Stimulated activated CD4-positive, alpha-beta T cell treated with anti-CD3 and anti-CD28 coated beads, Interleukin-4, amount 100 ng/mL, for 4 hours (primary cell): Measurements from ENCODE around the gene ZNF511.

Experiments used
- DNase-seq, 2 experiments: peaks; one replicate each; pipeline ENCODE4 v3.0.0-alpha.2; 2020

The ZNF511 gene

DNA sequence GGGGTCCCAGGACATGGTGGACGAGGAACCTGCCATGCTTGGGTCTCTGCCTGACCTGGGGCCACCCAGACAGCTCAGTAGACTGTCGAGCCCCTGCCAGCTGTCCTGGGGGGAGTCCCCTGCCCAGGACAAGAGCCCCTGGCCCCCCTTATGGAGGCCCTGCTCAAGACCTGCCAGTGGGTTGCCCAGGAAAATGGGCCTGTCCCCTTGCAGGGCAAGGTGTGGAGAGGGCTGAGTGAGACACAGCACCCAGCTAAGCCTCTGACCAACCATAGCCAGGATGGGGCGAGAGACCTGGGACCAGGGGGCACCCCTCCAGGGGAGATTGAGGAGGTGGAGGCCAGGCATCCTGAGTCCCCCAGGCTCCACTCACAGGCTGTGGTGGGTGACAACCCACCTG, 47.3 kb downstream of the ZNF511 start:
- no peak for DNase-seq

DNA sequence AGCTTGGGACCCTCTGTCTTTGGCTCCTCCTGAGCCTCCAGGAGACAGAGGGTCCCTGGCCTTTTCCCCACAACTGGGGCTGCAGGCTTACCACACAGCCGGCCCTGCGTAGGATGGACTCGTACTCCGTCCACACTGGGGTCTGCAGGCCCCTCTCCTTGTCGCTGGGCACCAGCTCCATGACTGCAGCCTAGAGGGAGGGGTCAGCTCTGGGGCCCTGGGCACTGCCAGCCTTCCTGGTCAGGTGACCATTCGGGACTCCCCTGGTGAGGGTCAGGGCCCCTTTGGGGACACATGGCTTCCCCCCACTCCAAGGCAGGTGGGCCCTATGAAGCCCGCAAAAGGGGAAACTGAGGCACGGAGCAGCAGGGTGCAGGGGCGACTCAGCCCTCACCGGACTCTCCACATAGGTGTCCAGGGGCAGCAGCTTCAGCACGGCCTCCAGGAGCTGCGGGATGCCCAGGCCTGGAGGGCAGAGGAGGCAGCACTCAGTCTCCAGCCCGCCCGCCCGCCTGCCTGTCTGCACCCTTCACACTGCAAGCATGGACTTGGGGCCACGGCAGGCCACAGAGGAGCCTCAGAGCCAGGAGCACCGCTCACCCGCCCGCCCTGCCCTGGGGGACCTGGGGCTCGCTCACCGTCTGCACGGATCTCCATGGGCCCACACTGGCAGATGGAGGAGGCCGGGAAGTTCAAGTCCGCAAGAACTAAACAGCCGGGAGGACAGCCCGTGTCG, 48.0 kb downstream of the ZNF511 start:
- no peak for DNase-seq

DNA sequence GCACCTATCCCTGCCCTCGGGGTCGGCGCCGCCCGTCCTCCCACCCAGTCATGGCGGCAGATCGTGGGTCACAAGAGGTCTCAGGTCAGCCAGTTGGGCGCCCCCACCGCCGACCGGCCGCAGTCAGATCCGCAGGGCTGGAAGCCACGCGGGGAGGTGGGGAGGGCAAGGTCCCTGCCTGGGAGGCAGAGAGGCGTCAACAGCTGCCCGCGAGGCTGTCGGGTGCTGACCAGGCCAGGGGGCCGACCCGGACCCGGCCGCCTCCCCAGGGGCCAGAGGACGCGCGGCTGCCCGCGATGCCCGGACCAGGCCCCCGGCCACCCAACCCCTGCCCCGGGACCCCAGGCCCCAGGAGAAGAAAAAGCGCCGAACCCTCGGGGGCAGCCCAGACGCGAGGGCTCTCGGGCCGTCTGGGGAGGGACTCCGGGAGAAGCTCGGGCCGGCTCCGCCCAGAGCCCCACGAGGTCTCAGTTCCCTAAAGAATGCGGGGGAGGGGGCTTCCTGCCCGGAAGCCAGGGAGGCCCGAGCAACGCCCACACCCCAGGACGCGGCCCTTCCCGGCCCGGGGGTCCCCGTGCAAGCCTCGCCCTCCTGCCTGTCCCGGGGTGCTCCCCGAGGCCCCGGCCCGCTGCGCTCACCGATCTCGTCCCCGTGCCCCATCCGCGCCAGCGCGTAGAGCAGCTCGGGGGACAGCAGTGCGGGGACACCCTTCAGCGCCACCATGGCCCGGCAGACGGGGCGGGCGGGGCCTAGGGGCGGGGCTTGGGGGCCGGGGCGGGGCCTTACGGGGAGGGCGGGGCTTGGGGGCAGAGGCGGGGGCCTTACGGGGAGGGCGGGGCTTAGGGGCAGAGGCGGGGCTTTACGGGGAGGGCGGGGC, 48.8 kb downstream of the ZNF511 start, which contains the start of gene FUOM:
Gene FUOM, minus strand, starts transcription at position 735 of the 877 bp plus-strand sequence. Its CDS starts 12 bp downstream, at position 723.
- DNase-seq, result peak; percentile 70 to 76

DNA sequence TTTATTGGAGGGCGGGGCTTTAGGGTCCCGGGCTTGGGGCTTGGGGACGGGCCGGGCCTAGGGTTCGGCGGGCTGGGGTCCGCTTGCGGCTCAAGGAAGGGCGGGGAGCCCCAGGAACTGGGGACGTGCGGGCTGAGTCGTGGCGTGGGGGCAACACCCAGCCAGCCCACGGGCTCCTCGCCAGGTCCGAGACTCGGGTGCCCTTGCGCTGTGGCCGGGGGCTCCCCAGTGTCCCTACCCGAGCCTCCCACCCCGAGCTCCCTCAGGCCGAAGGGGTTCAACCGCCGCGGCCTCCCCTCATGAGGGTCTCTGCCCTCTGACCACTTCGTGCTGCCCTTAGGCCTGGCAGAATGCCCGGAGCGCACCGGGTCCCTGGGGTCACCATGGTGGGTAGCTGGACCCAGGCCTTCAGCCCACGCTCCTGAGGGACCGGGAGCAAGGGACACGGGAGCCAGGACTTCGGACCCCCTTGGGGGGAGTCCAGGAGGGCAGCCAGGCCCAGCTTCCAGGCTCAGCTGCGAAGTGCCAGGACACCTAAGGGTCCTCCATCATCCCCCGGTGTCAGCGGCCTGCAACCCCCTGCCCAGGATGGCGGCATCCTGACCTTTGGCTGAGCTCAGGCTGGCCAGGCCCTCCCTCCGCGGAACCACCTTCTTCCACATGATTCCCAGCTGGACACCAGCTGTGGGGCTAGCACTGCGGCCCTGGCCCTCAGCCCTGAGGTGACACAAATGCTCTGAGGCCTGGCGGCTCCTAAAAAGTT, 49.6 kb downstream of the ZNF511 start:
- no peak for DNase-seq

DNA sequence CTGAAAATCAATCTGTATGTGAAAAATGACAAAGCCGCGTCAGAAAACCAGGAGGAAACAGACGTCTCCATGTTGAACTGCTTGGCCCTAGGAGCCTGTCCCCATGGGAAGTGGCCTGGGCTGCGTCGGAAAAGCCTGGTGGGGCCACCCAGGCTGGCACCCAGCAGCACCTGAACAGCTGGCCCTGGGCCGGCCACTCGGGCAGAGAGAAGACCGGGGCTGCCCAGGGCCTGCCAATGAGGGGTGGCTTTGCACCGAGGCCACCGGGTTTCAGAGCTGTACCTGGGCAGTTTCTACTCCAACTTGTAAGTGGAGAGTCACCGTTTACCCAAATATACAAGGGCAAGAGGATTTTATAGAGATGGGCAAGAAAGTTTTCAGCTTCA, 50.2 kb downstream of the ZNF511 start:
- no peak for DNase-seq

DNA sequence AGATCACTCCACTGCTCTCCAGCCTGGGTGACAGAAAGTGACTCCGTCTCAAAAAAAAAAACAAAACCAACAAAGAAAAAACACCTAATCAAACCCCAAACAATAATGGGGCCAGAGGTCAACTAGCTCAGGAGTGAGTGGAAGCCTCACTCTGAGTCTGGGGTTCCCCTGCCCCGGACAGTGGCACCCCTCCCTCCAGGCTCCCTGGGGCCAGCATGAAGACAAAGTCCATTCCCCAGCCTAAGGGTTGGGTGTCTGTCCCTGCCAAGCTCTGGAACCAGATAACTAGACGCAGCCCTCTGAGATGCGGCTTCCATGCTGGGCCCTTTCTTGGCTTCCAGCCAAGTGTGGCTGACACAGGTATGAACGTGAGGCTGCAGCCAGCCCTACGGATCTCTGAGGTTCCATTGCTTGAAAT, 50.8 kb downstream of the ZNF511 start:
- peak in 1 of 2 experiments; percentile 27 for DNase-seq

DNA sequence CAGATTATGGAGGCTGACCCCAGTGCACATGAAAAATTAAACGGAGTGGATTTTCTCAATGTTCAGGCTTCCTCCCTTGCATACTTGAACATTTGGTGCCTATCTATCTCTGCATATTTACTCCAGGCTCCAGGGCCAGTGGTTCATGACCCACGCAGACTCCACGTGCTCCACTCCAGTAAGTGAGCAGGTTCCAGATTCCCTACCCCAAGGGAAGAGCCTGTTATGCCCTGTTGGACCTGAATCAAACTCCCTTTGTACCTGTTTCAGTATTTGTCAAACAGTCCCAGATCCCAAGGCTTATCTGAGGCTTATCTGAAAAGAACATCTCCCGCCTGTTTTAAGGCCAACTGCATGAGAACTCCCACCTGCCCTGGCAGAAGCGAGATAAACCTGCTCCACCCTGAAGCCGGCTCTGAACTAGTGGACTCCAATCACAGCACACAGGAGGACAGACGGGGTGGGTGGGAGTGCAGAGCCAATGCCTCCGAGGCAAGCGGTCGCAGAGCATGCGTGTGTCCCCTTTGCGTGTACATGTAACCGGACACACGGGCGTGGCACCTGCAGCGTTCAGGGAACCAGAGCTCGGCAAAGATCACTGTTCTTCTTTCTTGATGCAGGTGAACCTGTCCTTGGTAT, 51.4 kb downstream of the ZNF511 start:
- no peak for DNase-seq

DNA sequence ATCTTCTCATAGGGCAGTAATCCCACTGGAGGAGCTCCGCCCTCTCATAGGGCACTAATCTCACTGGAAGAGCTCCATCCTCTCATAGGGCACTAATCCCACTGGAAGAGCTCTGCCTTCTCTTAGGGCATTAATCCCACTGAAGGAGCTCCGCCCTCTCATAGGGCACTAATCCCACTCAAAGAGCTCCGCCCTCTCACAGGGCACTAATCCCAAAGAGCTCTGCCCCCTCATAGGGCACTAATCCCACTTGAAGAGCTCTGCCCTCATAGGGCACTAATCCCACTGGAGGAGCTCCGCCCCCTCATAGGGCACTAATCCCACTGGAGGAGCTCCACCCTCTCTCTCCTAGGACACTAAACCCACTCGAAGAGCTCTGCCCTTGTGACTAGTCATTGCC, 52.5 kb downstream of the ZNF511 start:
- DNase-seq, result no peak

DNA sequence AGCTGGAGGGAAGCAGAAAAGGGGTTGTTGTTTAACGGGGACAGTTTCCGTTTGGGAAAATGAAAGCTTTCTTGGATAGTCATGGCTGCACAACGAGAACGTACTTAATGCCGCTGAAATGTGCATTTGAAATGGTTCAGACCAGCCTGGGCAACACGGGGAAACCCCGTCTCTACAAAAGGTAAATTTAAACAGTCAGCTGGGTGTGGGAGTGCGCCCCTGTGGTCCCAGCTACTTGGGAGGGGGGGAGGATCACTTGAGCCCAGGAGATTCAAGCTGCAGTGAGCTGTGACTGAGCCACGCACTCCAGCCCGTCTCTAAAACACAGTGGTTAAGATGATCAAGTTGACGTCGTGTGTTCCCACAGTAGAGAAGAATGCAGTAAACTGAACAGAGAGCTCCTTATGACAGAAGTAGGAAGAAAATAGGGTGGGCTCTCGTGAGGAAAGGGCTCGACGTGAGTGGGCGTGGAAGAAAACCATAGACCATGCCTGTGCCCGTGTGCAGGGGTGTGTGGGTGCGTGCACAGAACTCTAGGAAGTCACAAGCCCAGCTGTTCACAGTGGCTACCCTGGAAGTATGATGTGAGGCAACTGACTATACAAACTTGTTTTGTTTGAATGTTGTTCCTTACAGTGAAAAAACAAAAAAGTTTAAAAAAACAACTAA, 53.2 kb downstream of the ZNF511 start:
- DNase-seq, result no peak
